Measurements from ENCODE around the gene KLRC4. TPM values are rescaled to one million over a fixed set of nuclear protein-coding genes. Genes with fewer than 3 reads are reported as not detected.

Gene KLRC4
- total and polyA plus RNA-seq, 12 donors: 0.67 to 0.90 TPM; not detected in 10

DNA sequence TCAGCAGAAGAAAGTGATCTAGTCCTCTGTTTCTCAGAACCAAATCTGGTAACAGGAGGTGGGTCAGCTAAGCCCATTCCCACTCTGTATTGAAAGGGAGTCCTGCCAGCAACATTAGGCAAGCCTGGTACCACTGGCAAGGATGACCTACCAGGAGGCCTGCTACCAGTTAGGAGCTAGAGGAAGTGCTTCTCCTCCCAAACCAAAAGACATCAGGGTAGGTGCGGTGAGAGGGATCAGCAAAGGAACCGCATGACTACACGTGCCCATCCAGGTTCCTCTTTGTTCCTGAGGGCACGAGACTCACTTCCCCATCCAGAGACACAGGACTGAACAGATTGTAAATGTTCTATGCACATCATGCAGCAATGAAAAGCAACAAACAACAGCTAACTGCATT is 2.8 kb downstream of the KLRC4 start:
- H3K36me3 ChIP-seq: no peaks in the 10 kb centered on the region
- peak overlapping the region in 1 of 10 donors; percentile 19 for H3K27ac ChIP-seq
- peaks cover 0 to 11% (median 0%) of the 10 kb centered on the region in 7 donors for H3K27me3 ChIP-seq
- intact Hi-C loops (cut with DNase I): loop anchor here in 1 of 10 donors (5.0 kb wide), 1 partner anchor 74 kb away; no protein-coding TSS in a partner anchor
- H3K4me1 ChIP-seq: peaks cover 0 to 9% (median 0%) of the 10 kb centered on the region in 9 donors
- H3K9me3 ChIP-seq: peaks cover 0 to 10% (median 6%) of the 10 kb centered on the region in 11 donors
- H3K4me3 ChIP-seq: peak overlapping the region in 1 of 10 donors; percentile 10
- peak in 1 of 2 donors; percentile 9 for DNase-seq
- TF ChIP-seq, protein P1, sequence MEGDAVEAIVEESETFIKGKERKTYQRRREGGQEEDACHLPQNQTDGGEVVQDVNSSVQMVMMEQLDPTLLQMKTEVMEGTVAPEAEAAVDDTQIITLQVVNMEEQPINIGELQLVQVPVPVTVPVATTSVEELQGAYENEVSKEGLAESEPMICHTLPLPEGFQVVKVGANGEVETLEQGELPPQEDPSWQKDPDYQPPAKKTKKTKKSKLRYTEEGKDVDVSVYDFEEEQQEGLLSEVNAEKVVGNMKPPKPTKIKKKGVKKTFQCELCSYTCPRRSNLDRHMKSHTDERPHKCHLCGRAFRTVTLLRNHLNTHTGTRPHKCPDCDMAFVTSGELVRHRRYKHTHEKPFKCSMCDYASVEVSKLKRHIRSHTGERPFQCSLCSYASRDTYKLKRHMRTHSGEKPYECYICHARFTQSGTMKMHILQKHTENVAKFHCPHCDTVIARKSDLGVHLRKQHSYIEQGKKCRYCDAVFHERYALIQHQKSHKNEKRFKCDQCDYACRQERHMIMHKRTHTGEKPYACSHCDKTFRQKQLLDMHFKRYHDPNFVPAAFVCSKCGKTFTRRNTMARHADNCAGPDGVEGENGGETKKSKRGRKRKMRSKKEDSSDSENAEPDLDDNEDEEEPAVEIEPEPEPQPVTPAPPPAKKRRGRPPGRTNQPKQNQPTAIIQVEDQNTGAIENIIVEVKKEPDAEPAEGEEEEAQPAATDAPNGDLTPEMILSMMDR (IDR thresholded peaks at IDR 0.05): no peak
- ATAC-seq: peak in 4 of 8 donors; percentile 37 to 59 (median 48)
- 67 to 68% methylated on average over 4 of the region's 4 CpGs for WGBS, 2 donors

DNA sequence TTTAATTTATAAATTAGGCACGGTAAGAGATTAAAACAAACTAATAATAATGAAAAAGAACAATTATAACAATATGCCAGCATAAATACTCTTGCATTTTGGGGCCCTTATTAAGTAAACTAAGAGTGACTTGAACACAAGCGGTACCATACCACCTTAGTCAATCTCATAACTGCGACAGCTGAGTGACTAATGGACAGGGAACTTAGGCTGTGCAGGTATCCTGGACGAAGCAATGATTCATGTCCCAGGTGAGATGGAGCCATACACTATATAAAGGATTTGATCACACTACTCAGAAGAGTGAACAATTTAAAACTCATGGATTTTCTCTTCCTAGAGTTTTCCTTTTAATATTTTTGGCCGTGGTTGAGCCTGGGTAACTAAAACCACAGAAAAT is 4.3 kb downstream of the KLRC4 start:
- H3K9me3 ChIP-seq: peaks cover 0 to 10% (median 6%) of the 10 kb centered on the region in 11 donors
- intact Hi-C loops (cut with DNase I): loop anchor here in 1 of 10 donors (5.0 kb wide), 1 partner anchor 73 kb away; no protein-coding TSS in a partner anchor
- DNase-seq (no peak), ATAC-seq (no peak)
- H3K27me3 ChIP-seq: no peaks in the 10 kb centered on the region
- WGBS, 2 donors: 92% methylated on average over 5 of the region's 5 CpGs
- H3K4me3 ChIP-seq: no peak overlapping the region
- no peak overlapping the region for H3K27ac ChIP-seq
- no peaks in the 10 kb centered on the region for H3K36me3 ChIP-seq
- TF ChIP-seq, protein P1 (IDR thresholded peaks at IDR 0.05): no peak
- peaks cover 0 to 9% (median 0%) of the 10 kb centered on the region in 9 donors for H3K4me1 ChIP-seq

DNA sequence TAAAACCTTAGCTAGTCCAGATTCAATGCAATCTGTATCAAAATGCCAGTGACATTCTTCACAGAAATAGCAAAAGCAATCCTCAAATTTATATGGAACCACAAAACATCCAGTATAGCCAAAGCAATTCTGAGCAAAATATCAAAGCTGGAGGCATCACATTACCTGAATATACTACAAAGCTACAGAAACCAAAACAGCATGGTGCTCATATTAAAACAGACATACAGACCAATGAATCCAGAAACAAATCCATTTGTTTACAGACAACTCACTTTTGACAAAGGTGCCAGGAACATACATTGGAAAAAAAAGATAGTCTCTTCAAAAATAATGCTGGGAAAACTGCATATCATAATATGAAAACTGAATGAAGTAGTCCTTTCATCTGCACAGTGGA is 4.8 kb downstream of the KLRC4 start:
- TF ChIP-seq, protein P1 (IDR thresholded peaks at IDR 0.05): no peak
- Histone ChIP-seq H3K9me3 (peaks cover 0 to 10% (median 6%) of the 10 kb centered on the region in 11 donors), H3K27me3 (no peaks in the 10 kb centered on the region), H3K27ac (no peak overlapping the region), H3K36me3 (no peaks in the 10 kb centered on the region), H3K4me1 (peaks cover 0 to 9% (median 0%) of the 10 kb centered on the region in 9 donors), H3K4me3 (no peak overlapping the region)
- DNase-seq: no peak
- intact Hi-C loops (cut with DNase I): loop anchor here in 1 of 10 donors (5.0 kb wide), 1 partner anchor 72 kb away; no protein-coding TSS in a partner anchor
- no peak for ATAC-seq

DNA sequence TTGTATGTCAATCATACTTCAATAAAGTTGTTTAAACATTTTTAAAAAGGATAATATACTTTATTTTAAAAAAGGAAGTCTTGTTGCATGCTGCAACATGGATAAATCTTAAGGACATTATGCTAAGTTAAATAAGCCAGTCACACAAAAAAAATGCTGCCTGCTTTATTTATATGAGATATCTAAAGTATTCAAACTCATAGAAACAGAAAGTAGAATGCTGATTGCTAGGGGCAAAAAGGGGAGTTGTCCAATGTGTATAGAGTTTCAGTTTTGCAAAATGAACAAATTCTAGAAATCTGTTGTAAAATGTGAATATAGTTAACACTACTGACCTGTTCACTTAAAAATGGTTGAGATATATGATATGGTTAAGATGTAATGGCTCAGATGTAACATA is 8.7 kb downstream of the KLRC4 start:
- intact Hi-C loops (cut with DNase I): no loop called here
- peaks cover 0 to 10% (median 6%) of the 10 kb centered on the region in 11 donors for H3K9me3 ChIP-seq
- H3K27ac ChIP-seq: no peak overlapping the region
- ATAC-seq: no peak
- H3K4me1 ChIP-seq: peaks cover 0 to 3% (median 0%) of the 10 kb centered on the region in 9 donors
- DNase-seq: no peak
- no peak overlapping the region for H3K4me3 ChIP-seq
- no peaks in the 10 kb centered on the region for H3K36me3 ChIP-seq
- H3K27me3 ChIP-seq: no peaks in the 10 kb centered on the region
- TF ChIP-seq, protein P1 (IDR thresholded peaks at IDR 0.05): no peak
